ENCODE data around the gene KIRREL2. TPM values are rescaled to one million over a fixed set of nuclear protein-coding genes. Genes with fewer than 3 reads are reported as not detected.

Gene KIRREL2
- total RNA-seq, 2 experiments from 2014 or later = 0.78 to 0.92 TPM

- H3K9me3 Mint-ChIP-seq = no peaks in the 10 kb centered on the region
- no peak overlapping the region for H3K27ac Mint-ChIP-seq
- CTCF ChIA-PET = no interaction called here
- POLR2A ChIA-PET = no interaction called here
- peaks cover 61% of the 10 kb centered on the region for H3K27me3 Mint-ChIP-seq
- intact Hi-C loops (cut with micrococcal nuclease) = no loop called here
- no peak overlapping the region for H3K4me3 Mint-ChIP-seq
- no peak for DNase-seq
- no peaks in the 10 kb centered on the region for H3K36me3 Mint-ChIP-seq
- H3K4me1 Mint-ChIP-seq (ENCODE audit: low read depth) = peaks cover 15% of the 10 kb centered on the region
Observed at GRCh38 chr19:35848486-35848885, 8.2 kb upstream of the KIRREL2 start.

- H3K9me3 Mint-ChIP-seq = no peaks in the 10 kb centered on the region
- H3K36me3 Mint-ChIP-seq = no peaks in the 10 kb centered on the region
- POLR2A ChIA-PET = no interaction called here
- CTCF ChIA-PET = no interaction called here
- intact Hi-C loops (cut with micrococcal nuclease) = no loop called here
- H3K4me1 Mint-ChIP-seq (ENCODE audit: low read depth) = peaks cover 15% of the 10 kb centered on the region
- no peak overlapping the region for H3K4me3 Mint-ChIP-seq
- peaks cover 55% of the 10 kb centered on the region for H3K27me3 Mint-ChIP-seq
- DNase-seq = no peak
- H3K27ac Mint-ChIP-seq = no peak overlapping the region
Observed at GRCh38 chr19:35848919-35849505, 7.7 kb upstream of the KIRREL2 start.

- ChIA-PET CTCF (interaction anchor here (1.4 kb wide), 1 partner anchor 13 kb away, joined by 3 read pairs; no protein-coding TSS in a partner anchor), POLR2A (no interaction called here)
- peaks cover 3% of the 10 kb centered on the region for H3K4me1 Mint-ChIP-seq (ENCODE audit: low read depth)
- DNase-seq = no peak
- no peaks in the 10 kb centered on the region for H3K9me3 Mint-ChIP-seq
- H3K27me3 Mint-ChIP-seq = peaks cover 46% of the 10 kb centered on the region
- H3K36me3 Mint-ChIP-seq = no peaks in the 10 kb centered on the region
- no peak overlapping the region for H3K27ac Mint-ChIP-seq
- intact Hi-C loops (cut with micrococcal nuclease) = no loop called here
- H3K4me3 Mint-ChIP-seq = no peak overlapping the region
Observed at GRCh38 chr19:35851213-35852028, 5.3 kb upstream of the KIRREL2 start.

DNA sequence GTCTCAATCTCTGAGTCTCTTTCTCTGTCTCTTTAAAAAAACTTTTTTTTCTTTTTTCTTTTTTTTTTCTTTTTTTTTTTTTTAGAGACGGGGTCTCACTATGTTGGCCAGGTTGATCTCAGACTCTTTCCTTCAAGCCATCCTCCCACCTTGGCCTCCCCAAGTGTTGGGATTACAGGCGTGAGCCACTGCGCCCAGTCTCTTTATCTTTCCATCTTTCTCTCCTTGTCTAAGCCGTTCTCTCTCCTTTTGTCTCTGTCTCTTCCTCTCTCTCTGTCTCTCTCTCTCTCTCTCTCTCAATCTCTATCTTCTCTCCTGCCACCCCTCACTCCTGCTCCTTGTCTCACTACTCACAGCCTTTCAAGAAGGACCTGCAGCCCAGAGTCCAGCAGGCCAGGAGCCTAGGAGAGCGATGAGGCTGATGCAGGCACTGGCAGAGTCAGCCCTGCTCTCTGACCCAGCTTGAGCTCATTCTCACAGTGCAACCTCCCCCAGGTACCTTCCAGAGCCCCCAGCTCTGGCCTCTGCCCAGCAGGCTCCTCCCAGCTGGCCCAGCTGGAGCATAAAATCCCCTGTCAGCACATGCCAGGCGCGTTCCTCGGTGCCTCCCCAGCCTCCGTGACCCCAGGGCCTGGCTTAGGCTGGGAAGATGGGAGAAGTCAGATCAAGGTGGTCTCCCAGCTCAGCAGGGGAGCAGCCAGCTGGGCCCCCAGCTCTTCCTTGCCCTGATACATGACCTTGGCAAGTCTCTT, 4.5 kb upstream of the KIRREL2 start, which contains the start of gene NPHS1:
NPHS1 (minus strand) TSS at position 476 of the 752 bp plus-strand sequence. CDS start 667 bp downstream, outside the sequence.
- Mint-ChIP-seq H3K4me3 (no peak within 1 kb of the TSS), H3K27ac (no peak within 1 kb of the TSS), H3K4me1 (ENCODE audit: low read depth) (peaks cover 3% of the 10 kb centered on the region), H3K9me3 (no peaks in the 10 kb centered on the region), H3K36me3 (no peaks in the 10 kb centered on the region), H3K27me3 (peaks cover 43% of the 10 kb centered on the region)
- ChIA-PET POLR2A (no interaction called here), CTCF (no interaction called here)
- intact Hi-C loops (cut with micrococcal nuclease) = no loop called here
- DNase-seq = no peak

DNA sequence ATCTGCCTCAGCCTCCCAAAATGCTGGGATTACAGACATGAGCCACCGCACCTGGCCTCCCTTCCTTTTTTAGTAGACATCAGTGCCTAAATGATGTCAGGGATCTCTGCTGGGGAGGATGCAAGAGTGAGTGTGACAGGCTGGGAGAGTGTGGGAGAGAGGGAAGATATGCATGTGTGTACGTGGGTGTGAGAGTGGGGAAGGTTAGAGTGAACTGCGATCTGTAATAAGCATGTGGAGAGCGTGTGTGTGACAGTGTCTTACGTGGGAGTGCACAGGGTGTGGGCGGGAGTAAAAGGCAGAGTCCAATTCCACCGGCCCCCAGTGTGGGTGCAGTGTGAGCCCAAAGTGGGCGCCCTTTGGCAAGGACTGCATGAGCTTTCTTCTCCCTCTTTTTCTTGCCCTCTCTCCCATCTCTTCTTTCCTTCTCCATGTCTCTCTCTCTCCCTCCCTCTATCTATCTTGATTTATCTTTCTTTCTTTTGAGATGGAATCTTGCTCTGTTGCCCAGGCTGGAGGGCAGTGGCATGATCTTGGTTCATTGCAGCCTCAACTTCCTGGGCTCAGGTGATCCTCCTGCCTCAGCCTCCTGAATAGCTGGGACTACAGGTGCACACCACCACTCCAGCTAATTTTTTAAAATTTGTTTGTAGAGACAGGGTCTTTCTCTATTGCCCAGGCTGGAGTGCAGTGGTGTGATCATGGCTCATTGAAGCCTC, 3.5 kb upstream of the KIRREL2 start:
- peaks cover 43% of the 10 kb centered on the region for H3K27me3 Mint-ChIP-seq
- H3K4me1 Mint-ChIP-seq (ENCODE audit: low read depth) = peaks cover 7% of the 10 kb centered on the region
- H3K4me3 Mint-ChIP-seq = no peak overlapping the region
- ChIA-PET POLR2A (no interaction called here), CTCF (no interaction called here)
- no peak overlapping the region for H3K27ac Mint-ChIP-seq
- H3K9me3 Mint-ChIP-seq = no peaks in the 10 kb centered on the region
- no peaks in the 10 kb centered on the region for H3K36me3 Mint-ChIP-seq
- DNase-seq = no peak
- intact Hi-C loops (cut with micrococcal nuclease) = no loop called here

DNA sequence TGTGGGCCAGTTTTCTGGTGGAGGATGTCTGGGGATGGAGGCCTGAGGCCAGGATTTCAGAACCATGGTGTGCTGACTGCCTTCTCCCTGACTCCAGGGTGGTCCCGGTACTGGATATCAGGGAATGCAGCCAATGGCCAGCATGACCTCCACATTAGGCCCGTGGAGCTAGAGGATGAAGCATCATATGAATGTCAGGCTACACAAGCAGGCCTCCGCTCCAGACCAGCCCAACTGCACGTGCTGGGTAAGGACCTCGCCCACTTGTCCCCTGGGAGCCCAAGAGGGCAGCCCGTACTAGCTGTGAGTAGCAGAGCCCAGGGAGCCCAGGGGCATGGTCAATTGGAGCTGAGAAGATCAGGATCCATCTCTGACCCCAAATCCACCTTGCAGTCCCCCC, 1.6 kb downstream of the KIRREL2 start:
- H3K4me3 Mint-ChIP-seq = no peak overlapping the region
- no peak for DNase-seq
- H3K36me3 Mint-ChIP-seq = no peaks in the 10 kb centered on the region
- peaks cover 55% of the 10 kb centered on the region for H3K27me3 Mint-ChIP-seq
- no peaks in the 10 kb centered on the region for H3K9me3 Mint-ChIP-seq
- CTCF ChIA-PET = no interaction called here
- intact Hi-C loops (cut with micrococcal nuclease) = no loop called here
- H3K4me1 Mint-ChIP-seq (ENCODE audit: low read depth) = peaks cover 11% of the 10 kb centered on the region
- no peak overlapping the region for H3K27ac Mint-ChIP-seq
- POLR2A ChIA-PET = no interaction called here

DNA sequence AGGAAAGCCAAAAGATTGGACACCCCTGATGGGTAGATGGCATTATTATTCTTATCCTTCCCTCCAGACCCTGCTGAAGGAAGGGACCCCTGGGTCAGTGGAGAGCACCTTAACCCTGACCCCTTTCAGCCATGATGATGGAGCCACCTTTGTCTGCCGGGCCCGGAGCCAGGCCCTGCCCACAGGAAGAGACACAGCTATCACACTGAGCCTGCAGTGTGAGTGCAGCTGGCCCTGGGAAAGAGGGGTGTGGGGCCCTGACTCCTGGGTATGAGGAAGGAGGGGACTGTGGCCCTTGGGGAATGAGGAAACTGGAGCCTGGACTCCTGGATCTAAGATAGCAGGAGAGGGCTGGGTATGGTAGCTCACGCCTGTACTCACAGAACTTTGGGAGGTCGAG, 2.7 kb downstream of the KIRREL2 start:
- POLR2A ChIA-PET = no interaction called here
- H3K27me3 Mint-ChIP-seq = peaks cover 54% of the 10 kb centered on the region
- H3K4me1 Mint-ChIP-seq (ENCODE audit: low read depth) = peaks cover 11% of the 10 kb centered on the region
- no peak for DNase-seq
- CTCF ChIA-PET = no interaction called here
- H3K4me3 Mint-ChIP-seq = no peak overlapping the region
- H3K9me3 Mint-ChIP-seq = no peaks in the 10 kb centered on the region
- H3K27ac Mint-ChIP-seq = no peak overlapping the region
- H3K36me3 Mint-ChIP-seq = no peaks in the 10 kb centered on the region
- intact Hi-C loops (cut with micrococcal nuclease) = no loop called here

DNA sequence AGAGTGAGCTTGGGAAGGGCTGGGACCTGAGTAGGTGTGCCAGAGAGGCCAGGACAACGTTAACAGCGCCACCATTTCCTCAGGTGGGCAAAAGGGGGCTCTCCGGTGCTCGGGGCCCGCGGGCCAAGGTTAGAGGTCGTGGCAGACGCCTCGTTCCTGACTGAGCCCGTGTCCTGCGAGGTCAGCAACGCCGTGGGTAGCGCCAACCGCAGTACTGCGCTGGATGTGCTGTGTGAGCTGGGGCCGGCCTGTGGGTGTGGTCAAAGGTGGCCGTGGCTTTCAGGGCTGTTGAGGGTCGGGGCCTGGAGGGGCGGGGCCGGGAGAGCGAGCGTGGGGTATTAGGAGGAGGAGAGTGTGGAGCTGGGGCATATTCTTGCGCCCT, 3.7 kb downstream of the KIRREL2 start:
- DNase-seq = no peak
- intact Hi-C loops (cut with micrococcal nuclease) = no loop called here
- H3K4me3 Mint-ChIP-seq = no peak overlapping the region
- H3K36me3 Mint-ChIP-seq = no peaks in the 10 kb centered on the region
- CTCF ChIA-PET = no interaction called here
- no peaks in the 10 kb centered on the region for H3K9me3 Mint-ChIP-seq
- peaks cover 46% of the 10 kb centered on the region for H3K27me3 Mint-ChIP-seq
- H3K4me1 Mint-ChIP-seq (ENCODE audit: low read depth) = peaks cover 11% of the 10 kb centered on the region
- POLR2A ChIA-PET = no interaction called here
- no peak overlapping the region for H3K27ac Mint-ChIP-seq

- POLR2A ChIA-PET = no interaction called here
- Mint-ChIP-seq H3K36me3 (no peaks in the 10 kb centered on the region), H3K9me3 (no peaks in the 10 kb centered on the region), H3K4me3 (no peak overlapping the region), H3K27ac (no peak overlapping the region), H3K4me1 (ENCODE audit: low read depth) (peaks cover 11% of the 10 kb centered on the region), H3K27me3 (peaks cover 47% of the 10 kb centered on the region)
- no peak for DNase-seq
- CTCF ChIA-PET = no interaction called here
- intact Hi-C loops (cut with micrococcal nuclease) = no loop called here
Observed at GRCh38 chr19:35860818-35861639, 4.3 kb downstream of the KIRREL2 start.

DNA sequence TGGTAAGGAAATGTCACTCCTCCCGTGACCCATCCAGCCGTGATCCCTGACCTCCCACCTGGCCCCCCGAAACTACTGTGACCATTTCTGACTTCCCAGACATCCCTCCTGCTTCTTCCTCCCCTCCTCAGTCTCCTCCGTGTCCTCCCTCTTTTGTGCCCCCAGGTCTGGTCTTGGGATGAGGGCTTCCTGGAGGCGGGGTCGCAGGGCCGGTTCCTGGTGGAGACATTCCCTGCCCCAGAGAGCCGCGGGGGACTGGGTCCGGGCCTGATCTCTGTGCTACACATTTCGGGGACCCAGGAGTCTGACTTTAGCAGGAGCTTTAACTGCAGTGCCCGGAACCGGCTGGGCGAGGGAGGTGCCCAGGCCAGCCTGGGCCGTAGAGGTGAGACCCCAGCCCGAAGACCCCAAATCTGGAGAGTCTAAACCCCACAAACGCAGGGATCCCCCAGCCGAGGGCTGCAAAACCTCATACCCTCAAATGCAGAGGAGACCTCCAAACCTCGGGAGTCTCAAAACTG, 5.0 kb downstream of the KIRREL2 start:
- no peak for DNase-seq
- ChIA-PET POLR2A (no interaction called here), CTCF (no interaction called here)
- Mint-ChIP-seq H3K4me1 (ENCODE audit: low read depth) (peaks cover 11% of the 10 kb centered on the region), H3K4me3 (no peak overlapping the region), H3K27ac (no peak overlapping the region), H3K9me3 (no peaks in the 10 kb centered on the region), H3K36me3 (no peaks in the 10 kb centered on the region), H3K27me3 (peaks cover 52% of the 10 kb centered on the region)
- intact Hi-C loops (cut with micrococcal nuclease) = no loop called here

DNA sequence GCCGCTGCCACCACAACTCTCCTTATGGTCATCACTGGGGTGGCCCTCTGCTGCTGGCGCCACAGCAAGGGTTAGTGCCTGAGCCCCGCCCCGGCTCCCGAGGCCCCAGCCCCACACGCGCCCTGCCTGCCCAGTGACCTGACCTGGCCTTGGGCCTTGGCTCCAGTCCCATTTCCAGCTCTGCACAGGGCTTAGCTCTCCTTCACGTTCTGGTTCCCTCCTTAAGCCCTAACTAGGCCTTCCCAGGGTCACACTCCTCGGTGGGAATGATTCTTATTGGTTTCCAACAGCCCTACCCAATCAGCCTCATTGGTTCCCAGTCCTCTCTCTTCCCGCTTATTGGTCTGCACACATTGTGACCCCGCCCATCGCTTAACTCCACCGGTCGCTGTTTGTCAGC, 5.8 kb downstream of the KIRREL2 start:
- CTCF ChIA-PET = no interaction called here
- H3K27ac Mint-ChIP-seq = no peak overlapping the region
- POLR2A ChIA-PET = no interaction called here
- no peaks in the 10 kb centered on the region for H3K9me3 Mint-ChIP-seq
- intact Hi-C loops (cut with micrococcal nuclease) = no loop called here
- H3K4me1 Mint-ChIP-seq (ENCODE audit: low read depth) = peaks cover 8% of the 10 kb centered on the region
- no peaks in the 10 kb centered on the region for H3K36me3 Mint-ChIP-seq
- peaks cover 50% of the 10 kb centered on the region for H3K27me3 Mint-ChIP-seq
- DNase-seq = no peak
- H3K4me3 Mint-ChIP-seq = no peak overlapping the region
